Activated T-cell treated with anti-CD3 and anti-CD28 coated beads, Interleukin-2, amount 50 U/mL, for 72 hours (primary cell): ENCODE measurements around the gene P4HA3. TPM values are rescaled to one million over a fixed set of nuclear protein-coding genes. Genes with fewer than 3 reads are reported as not detected.

ENCODE experiments used
- ATAC-seq, 2 donors: fragments of 150-1000 bp; cut with Tn5 transposase; replicated peaks in 1 of 2; 2 replicates each; pipeline ENCODE4 v1.10.0; 2021; ENCODE audit warnings: moderate library complexity in 2 of 2, mild to moderate bottlenecking in 1 of 2
- DNase-seq, 2 donors: peaks; one replicate each; pipeline ENCODE4 v3.0.0; 2021 to 2022; ENCODE audit warnings: mixed read lengths in 1 of 2
- H3K27ac Mint-ChIP-seq: one replicate; pipeline ENCODE4 v1.8.0; 2022; ENCODE audit warnings: mild to moderate bottlenecking, moderate library complexity, mixed read lengths
- H3K27me3 Mint-ChIP-seq: one replicate; pipeline ENCODE4 v1.8.0; 2022; ENCODE audit warnings: low read depth, mixed read lengths
- H3K36me3 Mint-ChIP-seq, 2 donors: one replicate each; pipeline ENCODE4 v1.8.0; 2022; ENCODE audit warnings: mixed read lengths in 2 of 2, mild to moderate bottlenecking in 1 of 2; ENCODE audit not compliant: insufficient read depth in 2 of 2
- H3K4me1 Mint-ChIP-seq: one replicate; pipeline ENCODE4 v1.8.0; 2022; ENCODE audit warnings: low read depth, mixed read lengths
- H3K4me3 Mint-ChIP-seq, 2 donors: one replicate each; pipeline ENCODE4 v1.8.0; 2022; ENCODE audit warnings: mild to moderate bottlenecking in 2 of 2, mixed read lengths in 2 of 2, moderate library complexity in 2 of 2
- H3K9me3 Mint-ChIP-seq, 2 donors: one replicate each; pipeline ENCODE4 v1.8.0; 2022; ENCODE audit warnings: mixed read lengths in 2 of 2
- total RNA-seq, 2 donors: library from RNA; stranded (reverse); gene quantifications; one replicate each; pipeline ENCODE4 v1.2.3, GENCODE V29; 2022

The P4HA3 gene
- total RNA-seq, 2 donors from 2014 or later, result not detected

GRCh38 chr11:74326665-74327064 lies 15.2 kb upstream of the P4HA3 start:
- Mint-ChIP-seq H3K36me3 (no peaks in the 10 kb centered on the region), H3K9me3 (no peaks in the 10 kb centered on the region), H3K4me1 (no peaks in the 10 kb centered on the region), H3K27me3 (no peaks in the 10 kb centered on the region), H3K4me3 (no peak overlapping the region), H3K27ac (no peak overlapping the region)
- DNase-seq (no peak), ATAC-seq (no peak)

- DNase-seq, result no peak
- Mint-ChIP-seq H3K4me3 (no peak overlapping the region), H3K4me1 (no peaks in the 10 kb centered on the region), H3K36me3 (no peaks in the 10 kb centered on the region), H3K27ac (no peak overlapping the region), H3K27me3 (no peaks in the 10 kb centered on the region), H3K9me3 (no peaks in the 10 kb centered on the region)
- peak in 1 of 2 donors; percentile 21 for ATAC-seq
These were observed 14.5 kb upstream of the P4HA3 start for GRCh38 chr11:74325649-74326645.

GRCh38 chr11:74322667-74323066 lies 11.2 kb upstream of the P4HA3 start:
- Mint-ChIP-seq H3K27me3 (no peaks in the 10 kb centered on the region), H3K9me3 (peaks cover 2 to 3% of the 10 kb centered on the region in 2 donors), H3K36me3 (peaks cover 3% of the 10 kb centered on the region in 2 donors), H3K27ac (no peak overlapping the region), H3K4me3 (no peak overlapping the region), H3K4me1 (no peaks in the 10 kb centered on the region)
- ATAC-seq (no peak), DNase-seq (no peak)

DNA sequence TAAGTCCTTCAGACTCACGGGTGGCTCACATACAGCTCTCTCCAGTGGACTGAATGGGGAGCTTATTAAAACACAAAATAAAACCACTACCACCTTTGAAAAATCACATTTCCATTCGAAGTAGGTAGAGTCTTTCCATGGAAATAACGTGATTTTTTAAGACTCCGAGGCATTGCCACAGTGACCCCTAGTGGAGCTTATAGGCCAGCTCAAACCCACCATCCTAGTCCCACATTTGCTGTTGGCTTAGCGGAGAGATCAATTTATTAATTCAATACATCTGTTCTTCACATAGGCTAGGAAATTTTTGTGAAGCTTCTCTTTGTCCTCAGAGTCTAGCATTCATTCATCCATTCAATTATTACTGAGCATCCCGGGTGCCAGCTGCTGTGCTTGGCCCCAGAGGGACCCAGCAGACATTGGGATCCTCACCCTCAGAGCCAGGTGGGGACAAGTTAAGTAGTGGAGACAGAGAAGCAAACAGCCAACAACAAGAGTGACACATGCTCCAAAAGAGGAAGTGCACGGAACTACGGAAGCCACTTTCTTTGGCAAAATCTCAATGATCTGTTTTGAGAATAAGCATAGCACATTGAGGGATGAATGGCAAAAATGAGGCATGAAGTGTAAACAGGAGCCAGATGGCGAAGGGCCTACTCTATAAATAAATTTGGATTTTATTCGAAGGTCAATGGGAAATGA lies 10.2 kb upstream of the P4HA3 start:
- DNase-seq (peak; percentile 15 to 23), ATAC-seq (peak in 1 of 2 donors; percentile 46)
- Mint-ChIP-seq H3K9me3 (peaks cover 7 to 9% of the 10 kb centered on the region in 2 donors), H3K4me3 (no peak overlapping the region), H3K27ac (no peak overlapping the region), H3K27me3 (no peaks in the 10 kb centered on the region), H3K4me1 (no peaks in the 10 kb centered on the region), H3K36me3 (peaks cover 11 to 14% of the 10 kb centered on the region in 2 donors)

- ATAC-seq, result no peak
- DNase-seq, result no peak
- Mint-ChIP-seq H3K27ac (no peak overlapping the region), H3K9me3 (peaks cover 8 to 13% of the 10 kb centered on the region in 2 donors), H3K27me3 (no peaks in the 10 kb centered on the region), H3K36me3 (peaks cover 11 to 17% of the 10 kb centered on the region in 2 donors), H3K4me1 (no peaks in the 10 kb centered on the region), H3K4me3 (no peak overlapping the region)
These were observed 9.1 kb upstream of the P4HA3 start for GRCh38 chr11:74320538-74320937.

- Mint-ChIP-seq H3K4me1 (no peaks in the 10 kb centered on the region), H3K27ac (no peak overlapping the region), H3K9me3 (peaks cover 8 to 14% of the 10 kb centered on the region in 2 donors), H3K36me3 (peaks cover 13 to 17% of the 10 kb centered on the region in 2 donors), H3K27me3 (no peaks in the 10 kb centered on the region), H3K4me3 (no peak overlapping the region)
- DNase-seq, result no peak
- no peak for ATAC-seq
These were observed 7.8 kb upstream of the P4HA3 start for GRCh38 chr11:74319139-74319816.

DNA sequence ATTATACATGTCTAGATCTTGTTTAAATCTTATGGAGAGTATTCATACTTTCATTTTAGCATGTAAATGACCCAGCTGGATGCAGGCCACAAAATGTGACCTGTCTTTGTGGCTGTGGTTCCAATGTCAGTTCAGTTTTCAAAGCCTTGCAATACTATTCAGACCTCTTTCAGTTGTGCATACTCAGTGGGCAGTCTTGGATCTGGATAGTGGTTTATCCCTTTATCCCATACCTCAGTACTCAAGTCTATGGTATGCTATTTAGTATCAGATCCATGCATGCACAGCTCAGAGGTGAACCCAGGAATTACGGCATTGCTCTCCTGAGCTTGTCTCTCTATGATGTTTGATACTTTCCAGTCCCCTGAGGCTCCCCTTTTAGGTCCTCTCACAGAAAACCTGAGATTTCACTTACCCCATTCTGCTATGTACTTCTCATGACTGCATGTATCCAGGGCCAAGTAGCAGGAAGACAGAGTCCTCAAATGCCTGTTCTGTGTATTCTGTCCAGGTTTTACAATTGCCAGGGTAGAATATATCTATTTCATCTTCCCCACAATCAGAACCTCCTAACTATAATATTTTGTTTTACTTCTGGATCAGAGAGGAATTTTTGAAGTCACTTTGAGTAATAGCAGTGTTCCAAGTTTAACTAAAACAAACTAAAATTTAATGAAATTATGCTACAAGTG lies 6.9 kb upstream of the P4HA3 start:
- no peak overlapping the region for H3K4me3 Mint-ChIP-seq
- H3K4me1 Mint-ChIP-seq, result no peaks in the 10 kb centered on the region
- H3K9me3 Mint-ChIP-seq, result peaks cover 8 to 14% of the 10 kb centered on the region in 2 donors
- peaks cover 13 to 17% of the 10 kb centered on the region in 2 donors for H3K36me3 Mint-ChIP-seq
- no peak overlapping the region for H3K27ac Mint-ChIP-seq
- DNase-seq, result no peak
- no peaks in the 10 kb centered on the region for H3K27me3 Mint-ChIP-seq
- no peak for ATAC-seq

DNA sequence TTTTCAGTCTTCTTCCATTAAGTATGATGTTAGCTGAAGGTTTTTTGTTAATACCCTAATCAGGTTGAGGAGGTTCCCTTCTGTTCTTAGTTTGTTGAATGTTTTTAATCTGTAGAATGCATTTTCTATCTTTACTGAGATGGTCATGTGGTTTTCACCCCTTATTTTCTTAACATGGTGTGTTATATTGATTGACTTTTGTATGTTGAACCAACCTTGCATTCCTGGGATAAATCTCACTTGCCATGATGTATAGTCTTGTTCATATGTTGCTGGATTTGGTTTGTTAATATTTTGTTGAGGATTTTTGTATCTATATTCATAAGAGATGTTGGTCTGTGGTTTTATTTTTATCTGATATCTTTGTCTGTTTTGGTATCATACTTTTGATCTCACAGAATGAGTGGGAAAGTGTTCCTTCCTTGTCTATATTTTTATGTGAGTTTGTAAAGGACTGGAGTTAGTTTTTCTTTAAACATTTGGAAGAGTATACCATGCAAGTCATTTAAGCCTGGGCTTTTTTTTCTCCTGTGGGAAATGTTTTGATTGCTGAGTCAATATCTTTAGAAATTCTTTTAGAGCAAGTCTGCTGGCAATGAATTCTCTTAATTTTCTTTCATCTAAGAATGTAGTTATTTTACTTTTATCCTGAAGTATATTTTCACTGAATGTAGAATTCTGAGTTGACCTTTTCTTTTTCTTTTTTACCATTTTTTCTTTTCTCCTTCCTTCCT lies 5.5 kb upstream of the P4HA3 start:
- peaks cover under 1% of the 10 kb centered on the region for H3K4me1 Mint-ChIP-seq
- ATAC-seq (no peak), DNase-seq (no peak)
- no peak overlapping the region for H3K27ac Mint-ChIP-seq
- H3K4me3 Mint-ChIP-seq, result no peak overlapping the region
- H3K36me3 Mint-ChIP-seq, result peaks cover 13 to 17% of the 10 kb centered on the region in 2 donors
- peaks cover 8% of the 10 kb centered on the region for H3K27me3 Mint-ChIP-seq
- H3K9me3 Mint-ChIP-seq, result peaks cover 8 to 14% of the 10 kb centered on the region in 2 donors

DNA sequence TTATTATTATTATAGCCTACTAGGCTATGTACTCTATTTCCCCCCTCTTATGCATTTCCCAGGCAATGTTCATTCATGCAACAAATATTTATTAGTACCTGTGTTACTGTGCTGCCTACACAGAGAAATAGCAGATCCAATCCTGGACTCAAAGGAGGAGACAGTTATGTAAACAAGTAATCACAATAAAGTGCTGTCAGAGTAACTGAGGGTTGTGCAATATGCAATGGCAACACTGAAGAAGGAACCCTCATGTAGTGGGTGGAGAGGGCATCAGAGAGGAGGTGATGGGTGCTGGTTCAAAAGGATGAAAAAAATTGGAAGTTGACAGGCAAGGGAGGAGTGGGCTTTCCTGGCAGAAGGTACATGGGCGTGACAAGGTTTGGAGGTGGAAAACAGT lies 886 bp upstream of the P4HA3 start:
- Mint-ChIP-seq H3K27ac (no peak overlapping the region), H3K4me1 (peaks cover 16% of the 10 kb centered on the region), H3K36me3 (peaks cover 7 to 10% of the 10 kb centered on the region in 2 donors), H3K4me3 (no peak overlapping the region), H3K9me3 (peaks cover 2 to 9% of the 10 kb centered on the region in 2 donors), H3K27me3 (peaks cover 36% of the 10 kb centered on the region)
- ATAC-seq (no peak), DNase-seq (no peak)

DNA sequence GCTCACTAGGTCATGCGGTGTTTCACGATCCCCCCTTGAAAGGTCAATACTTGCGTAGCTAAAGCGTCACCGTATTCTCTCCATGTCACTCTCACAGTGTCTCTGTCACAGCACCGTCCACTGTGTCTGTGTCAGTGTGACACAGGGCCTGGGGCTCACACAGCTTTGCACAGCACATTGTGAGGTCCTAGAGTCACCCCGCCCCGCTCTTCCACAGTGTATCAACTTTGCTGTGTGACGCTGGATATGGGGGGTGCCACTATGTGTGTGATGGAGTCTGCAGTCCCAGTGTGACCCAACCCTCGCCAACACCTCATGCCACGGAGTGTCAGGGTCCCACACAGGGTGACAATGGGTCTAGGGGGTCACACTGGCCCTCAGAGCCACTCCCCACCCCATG lies 583 bp downstream of the P4HA3 start:
- no peak for DNase-seq
- Mint-ChIP-seq H3K27ac (no peak overlapping the region), H3K4me1 (peaks cover 16% of the 10 kb centered on the region), H3K36me3 (peaks cover 0 to 2% of the 10 kb centered on the region in 2 donors), H3K9me3 (peaks cover 0 to 4% of the 10 kb centered on the region in 2 donors), H3K27me3 (peaks cover 44% of the 10 kb centered on the region), H3K4me3 (peak overlapping the region; percentile 72 to 88)
- no peak for ATAC-seq

DNA sequence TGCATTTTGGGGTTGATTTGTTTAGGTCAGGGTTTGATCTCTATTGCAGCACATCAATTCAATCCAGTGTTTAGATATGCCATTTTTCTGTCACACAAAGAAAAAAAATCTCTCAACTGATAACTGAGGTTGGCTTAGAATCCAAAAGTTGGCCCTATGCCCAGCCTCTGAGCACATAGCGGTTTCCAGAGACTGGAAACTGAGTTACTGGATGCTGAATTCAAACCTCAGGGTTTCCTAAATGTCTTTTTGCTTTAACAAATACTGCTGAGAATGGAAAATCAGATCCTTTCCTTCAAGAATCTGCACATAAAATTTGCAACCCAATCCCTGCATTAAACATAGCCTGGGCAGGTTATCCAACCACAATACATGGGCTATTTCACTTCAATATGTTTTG lies 4.0 kb downstream of the P4HA3 start:
- Mint-ChIP-seq H3K9me3 (no peaks in the 10 kb centered on the region), H3K4me1 (peaks cover 16% of the 10 kb centered on the region), H3K36me3 (no peaks in the 10 kb centered on the region), H3K4me3 (no peak overlapping the region), H3K27me3 (peaks cover 51% of the 10 kb centered on the region), H3K27ac (no peak overlapping the region)
- ATAC-seq, result no peak
- no peak for DNase-seq
